ENCODE results near the gene APOBEC4.

APOBEC4 gene

DNA sequence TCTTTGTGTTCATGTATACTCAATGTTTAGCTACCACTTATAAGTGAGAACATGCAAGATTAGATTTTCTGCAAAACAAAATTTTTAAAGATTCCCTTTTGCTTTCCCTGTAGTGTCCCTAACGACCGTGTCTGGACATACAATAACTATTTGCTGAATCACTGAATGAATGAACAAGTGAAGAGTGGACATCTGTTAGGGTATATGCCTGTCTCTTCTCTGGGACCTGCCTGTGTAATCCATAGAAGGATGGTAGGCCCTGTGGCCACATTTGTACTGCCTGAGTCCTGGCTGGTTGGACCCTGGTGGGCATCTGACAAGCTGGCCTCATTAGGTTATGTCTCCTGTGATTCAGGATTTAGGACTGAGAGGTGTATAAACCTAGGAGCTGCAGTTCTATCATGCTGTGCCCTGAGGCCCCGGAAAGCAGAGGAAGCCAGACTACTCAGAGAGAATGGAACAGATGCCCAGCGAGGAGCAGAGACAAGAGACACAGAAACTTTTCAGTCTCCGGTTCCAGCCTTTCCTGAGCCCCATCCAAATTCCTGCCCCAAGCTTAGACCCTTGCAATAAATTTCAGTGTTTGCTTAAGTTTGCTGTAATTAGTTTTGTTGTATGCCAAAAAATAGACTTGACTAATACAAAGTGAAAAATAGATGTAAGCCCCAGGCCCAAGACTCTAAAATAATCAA is 55.3 kb downstream of the APOBEC4 start:
- no peak for DNase-seq

DNA sequence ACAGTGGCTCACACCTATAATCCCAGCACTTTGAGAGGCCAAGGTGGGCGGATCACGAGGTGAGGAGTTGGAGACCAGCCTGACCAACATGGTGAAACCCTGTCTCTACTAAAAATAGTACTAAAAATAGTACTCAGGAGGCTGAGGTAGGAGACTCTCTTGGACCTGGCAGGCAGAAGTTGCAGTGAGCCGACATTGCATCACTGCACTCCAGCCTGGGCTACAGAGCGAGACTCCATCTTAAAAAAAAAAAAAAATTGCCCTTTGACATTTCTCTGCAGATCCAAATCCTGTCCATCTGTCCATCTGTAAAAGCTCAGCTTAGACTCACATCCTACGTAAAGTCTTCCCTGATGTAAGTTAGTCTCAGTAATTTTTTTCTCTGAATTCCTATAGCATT is 56.6 kb downstream of the APOBEC4 start:
- DNase-seq: no peak
